Left renal cortex interstitium (tissue), 4 donors: ENCODE measurements around the gene FUZ. TPM values are rescaled to one million over a fixed set of nuclear protein-coding genes. Genes with fewer than 3 reads are reported as not detected.

Experiments
- DNase-seq, 4 donors: peaks; one replicate each; pipeline ENCODE4 v3.0.0-alpha.2; 2013; ENCODE audit warnings: low read depth in 4 of 4, low spot score in 2 of 4, missing footprints in 1 of 4
- polyA plus RNA-seq, 4 donors: library from polyadenylated mRNA; unstranded; fragments of 120-200 nt; gene quantifications; one replicate each; pipeline ENCODE4 v1.2.1, GENCODE V29; 2013; ENCODE audit not compliant: insufficient read length in 4 of 4

The FUZ gene
- polyA plus RNA-seq, 4 donors: 30.8 to 46.3 (median 39.4) TPM

GRCh38 chr19:49761625-49762311 is 51.3 kb downstream of the FUZ start:
- DNase-seq: no peak

DNA sequence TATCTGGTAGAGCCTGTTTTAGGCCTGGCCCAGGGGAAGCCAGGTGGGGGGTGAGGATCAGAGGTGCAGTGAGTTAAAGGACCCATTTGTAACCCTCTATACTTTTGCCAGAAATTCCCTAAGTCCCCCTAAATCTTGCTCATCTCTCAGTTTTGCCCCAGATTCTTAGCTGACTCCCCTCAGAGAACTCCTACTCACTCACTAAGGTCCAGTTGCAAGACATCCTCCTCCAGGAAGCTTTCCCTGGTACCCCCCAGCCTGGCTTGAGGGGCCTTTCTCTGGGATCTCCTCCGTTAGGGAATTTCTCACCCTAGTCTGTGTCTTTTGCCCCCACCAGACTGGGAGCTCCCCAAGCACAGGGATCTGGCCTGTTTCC is 51.9 kb downstream of the FUZ start:
- DNase-seq: no peak

DNA sequence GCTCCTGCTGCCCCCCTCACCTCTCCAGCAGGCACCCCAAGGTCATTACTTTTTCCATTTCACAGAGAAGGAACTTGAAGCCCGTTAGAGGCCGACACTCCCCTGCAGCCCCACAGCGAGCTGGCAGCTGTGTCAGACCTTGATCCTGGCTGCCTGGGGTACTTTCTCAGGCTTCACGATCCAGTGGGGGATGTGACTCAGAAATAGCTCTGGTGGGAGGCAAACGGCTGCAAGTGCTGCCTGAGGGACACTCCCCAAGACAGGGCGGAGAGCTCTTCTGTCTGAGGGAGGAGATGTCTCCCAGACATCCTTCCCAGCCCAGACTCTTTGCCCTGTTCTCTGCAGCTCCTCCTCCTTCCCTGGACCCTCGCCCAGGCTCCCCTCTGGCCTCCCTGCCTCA is 54.8 kb downstream of the FUZ start:
- no peak for DNase-seq

Other genes with a start within 250 kb of the FUZ start
- 10 to 100 TPM; 62.3 to 89.4 (median 68.5) TPM for gene NOSIP, start 232.7 kb downstream of the FUZ start, polyA plus RNA-seq
- gene PRRG2, start 232.0 kb downstream of the FUZ start, polyA plus RNA-seq: 10 to 100 TPM in 1 of 4 donors, 1 to 10 TPM in 3; 6.1 to 10.6 (median 7.1) TPM
- gene PRR12, start 222.1 kb downstream of the FUZ start, polyA plus RNA-seq: 10 to 100 TPM; 15.1 to 32.6 (median 26.6) TPM
- gene RRAS, start 173.1 kb downstream of the FUZ start, polyA plus RNA-seq: 10 to 100 TPM; 21.5 to 40.8 (median 26.9) TPM
- 10 to 100 TPM; 25.0 to 50.3 (median 40.5) TPM for gene SCAF1, start 171.1 kb downstream of the FUZ start, polyA plus RNA-seq
- gene IRF3, start 147.4 kb downstream of the FUZ start, polyA plus RNA-seq: 10 to 100 TPM; 34.9 to 76.8 (median 65.1) TPM
- 10 to 100 TPM; 17.6 to 33.9 (median 31.0) TPM for gene BCL2L12, start 147.4 kb downstream of the FUZ start, polyA plus RNA-seq
- gene PRMT1, start 136.0 kb downstream of the FUZ start, polyA plus RNA-seq: 100 to 1,000 TPM; 192 to 264 (median 241) TPM
- 1 to 10 TPM in 2 of 4 donors, under 1 TPM in 2; 0.49 to 2.1 (median 1.5) TPM for gene ADM5, start 123.7 kb downstream of the FUZ start, polyA plus RNA-seq
- gene CPT1C, start 122.2 kb downstream of the FUZ start, polyA plus RNA-seq: 10 to 100 TPM; 10.0 to 13.1 (median 11.3) TPM
- gene TSKS, start 50.0 kb downstream of the FUZ start, polyA plus RNA-seq: under 1 TPM in 2 of 4 donors, not detected in 2; 0.14 TPM
- 10 to 100 TPM; 46.1 to 79.9 (median 67.1) TPM for gene AP2A1, start 46.3 kb downstream of the FUZ start, polyA plus RNA-seq
- gene MED25, start 5.0 kb upstream of the FUZ start, polyA plus RNA-seq: 10 to 100 TPM; 52.5 to 80.8 (median 67.4) TPM
- 100 to 1,000 TPM; 234 to 396 (median 355) TPM for gene PTOV1, start 37.9 kb upstream of the FUZ start, polyA plus RNA-seq
- 100 to 1,000 TPM in 1 of 4 donors, 10 to 100 TPM in 3; 33.1 to 104 (median 72.8) TPM for gene PNKP, start 54.3 kb upstream of the FUZ start, polyA plus RNA-seq
- gene AKT1S1, start 64.1 kb upstream of the FUZ start, polyA plus RNA-seq: 10 to 100 TPM; 27.4 to 49.0 (median 39.7) TPM
- gene TBC1D17, start 64.4 kb upstream of the FUZ start, polyA plus RNA-seq: 10 to 100 TPM; 38.5 to 61.3 (median 48.5) TPM
- gene IL4I1, start 83.6 kb upstream of the FUZ start, polyA plus RNA-seq: 1 to 10 TPM; 2.3 to 3.0 (median 2.5) TPM
- gene ATF5, start 115.9 kb upstream of the FUZ start, polyA plus RNA-seq: 10 to 100 TPM; 20.2 to 31.1 (median 26.8) TPM
- gene NUP62, start 116.2 kb upstream of the FUZ start, polyA plus RNA-seq: 10 to 100 TPM; 51.8 to 82.7 (median 65.2) TPM
- 1 to 10 TPM; 4.1 to 7.7 (median 5.5) TPM for gene SIGLEC11, start 147.9 kb upstream of the FUZ start, polyA plus RNA-seq
- gene VRK3, start 212.1 kb upstream of the FUZ start, polyA plus RNA-seq: 10 to 100 TPM; 45.5 to 51.0 (median 48.2) TPM
- 10 to 100 TPM; 13.0 to 17.3 (median 15.4) TPM for gene ZNF473, start 212.7 kb upstream of the FUZ start, polyA plus RNA-seq